ENCODE measurements around the gene PARD6A. TPM values are rescaled to one million over a fixed set of nuclear protein-coding genes. Genes with fewer than 3 reads are reported as not detected.

The PARD6A gene
- total and polyA plus RNA-seq, 2 of the 13 experiments (the other 11 are each of a cell fraction or from before 2014, with no cell fraction given) = 3.5 to 4.3 TPM

GRCh38 chr16:67632415-67633172 is 28.2 kb upstream of the PARD6A start (continued):
- TF ChIP-seq ZNF292 (CRISPR knock-in tag; IDR thresholded peaks at IDR 0.05; ENCODE audit: borderline replicate concordance, low read depth) (peak; percentile 56; the same call in 1 of the 2 replicates), ZNF30 (CRISPR knock-in tag; IDR thresholded peaks at IDR 0.05) (no peak), TEAD3 (CRISPR knock-in tag; optimal IDR thresholded peaks at IDR 0.05; ENCODE audit: borderline replicate concordance) (peak; percentile 28), NFRKB (IDR thresholded peaks at IDR 0.05) (no peak), HDAC6 (IDR thresholded peaks at IDR 0.05; ENCODE audit: low read depth, low read length) (no peak), NCOA2 (CRISPR knock-in tag; IDR thresholded peaks at IDR 0.05) (peak; percentile 35; the same call in 1 of the 2 replicates), NONO (IDR thresholded peaks at IDR 0.05) (no peak), NONO (CRISPR knock-in tag; conservative IDR thresholded peaks at IDR 0.05) (0 out of 2 replicates have a peak, but pooled peaks have one; percentile 42), SAP130 (CRISPR knock-in tag; IDR thresholded peaks at IDR 0.05; ENCODE audit: low read depth) (0 out of 2 replicates have a peak, but pooled peaks have one; percentile 25), ZMYM4 (CRISPR knock-in tag; IDR thresholded peaks at IDR 0.05) (peak; percentile 59), PITX1 (CRISPR knock-in tag; IDR thresholded peaks at IDR 0.05) (peak; percentile 44; the same call in 1 of the 2 replicates), ZBTB40 (IDR thresholded peaks at IDR 0.05) (no peak), ZBTB40 (CRISPR knock-in tag; IDR thresholded peaks at IDR 0.05) (no peak), KDM6A (CRISPR knock-in tag; IDR thresholded peaks at IDR 0.05; ENCODE audit: low read depth) (no peak), ZNF784 (CRISPR knock-in tag; IDR thresholded peaks at IDR 0.05; ENCODE audit: borderline replicate concordance) (no peak), BCL6 (CRISPR knock-in tag; IDR thresholded peaks at IDR 0.05) (peak; percentile 90)
- TF ChIP-seq, protein P1, sequence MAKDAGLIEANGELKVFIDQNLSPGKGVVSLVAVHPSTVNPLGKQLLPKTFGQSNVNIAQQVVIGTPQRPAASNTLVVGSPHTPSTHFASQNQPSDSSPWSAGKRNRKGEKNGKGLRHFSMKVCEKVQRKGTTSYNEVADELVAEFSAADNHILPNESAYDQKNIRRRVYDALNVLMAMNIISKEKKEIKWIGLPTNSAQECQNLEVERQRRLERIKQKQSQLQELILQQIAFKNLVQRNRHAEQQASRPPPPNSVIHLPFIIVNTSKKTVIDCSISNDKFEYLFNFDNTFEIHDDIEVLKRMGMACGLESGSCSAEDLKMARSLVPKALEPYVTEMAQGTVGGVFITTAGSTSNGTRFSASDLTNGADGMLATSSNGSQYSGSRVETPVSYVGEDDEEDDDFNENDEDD (CRISPR knock-in tag; IDR thresholded peaks at IDR 0.05; ENCODE audit: borderline replicate concordance) = 0 out of 2 replicates have a peak, but pooled peaks have one; percentile 15
- TF ChIP-seq, protein P2, sequence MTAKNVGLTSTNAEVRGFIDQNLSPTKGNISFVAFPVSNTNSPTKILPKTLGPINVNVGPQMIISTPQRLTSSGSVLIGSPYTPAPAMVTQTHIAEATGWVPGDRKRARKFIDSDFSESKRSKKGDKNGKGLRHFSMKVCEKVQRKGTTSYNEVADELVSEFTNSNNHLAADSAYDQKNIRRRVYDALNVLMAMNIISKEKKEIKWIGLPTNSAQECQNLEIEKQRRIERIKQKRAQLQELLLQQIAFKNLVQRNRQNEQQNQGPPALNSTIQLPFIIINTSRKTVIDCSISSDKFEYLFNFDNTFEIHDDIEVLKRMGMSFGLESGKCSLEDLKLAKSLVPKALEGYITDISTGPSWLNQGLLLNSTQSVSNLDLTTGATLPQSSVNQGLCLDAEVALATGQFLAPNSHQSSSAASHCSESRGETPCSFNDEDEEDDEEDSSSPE (CRISPR knock-in tag; IDR thresholded peaks at IDR 0.05) = 0 out of 2 replicates have a peak, but pooled peaks have one; percentile 28

All from HepG2 (cell line).